ENCODE measurements around the gene DCP2. TPM values are rescaled to one million over a fixed set of nuclear protein-coding genes. Genes with fewer than 3 reads are reported as not detected.

Gene DCP2
- total RNA-seq, 4 donors from 2014 or later, result 9.8 to 30.9 (median 27.2) TPM

GRCh38 chr5:113052041-113052795 lies 75.6 kb downstream of the DCP2 start:
- ATAC-seq (no peak), DNase-seq (no peak)
- intact Hi-C loops (cut with DNase I; ENCODE audit: low total_unique reads), result no loop called here
- Histone ChIP-seq H3K36me3 (no peaks in the 10 kb centered on the region), H3K27ac (no peak overlapping the region), H3K4me1 (no peaks in the 10 kb centered on the region), H3K9me3 (no peaks in the 10 kb centered on the region), H3K4me3 (no peak overlapping the region), H3K27me3 (no peaks in the 10 kb centered on the region)
- in situ Hi-C loops (cut with MboI; ENCODE audit: low sequenced_read_pairs in 4 of 4), result no loop called here
- TF ChIP-seq CTCF (IDR thresholded peaks at IDR 0.05 in 4 of 5, conservative IDR thresholded peaks at IDR 0.05 in 1 of 5) (no peak), POLR2A (IDR thresholded peaks at IDR 0.05) (no peak)

GRCh38 chr5:113053511-113053995 lies 77.0 kb downstream of the DCP2 start:
- Histone ChIP-seq H3K27me3 (no peaks in the 10 kb centered on the region), H3K4me1 (no peaks in the 10 kb centered on the region), H3K9me3 (no peaks in the 10 kb centered on the region), H3K4me3 (no peak overlapping the region), H3K27ac (no peak overlapping the region), H3K36me3 (no peaks in the 10 kb centered on the region)
- TF ChIP-seq CTCF (IDR thresholded peaks at IDR 0.05 in 4 of 5, conservative IDR thresholded peaks at IDR 0.05 in 1 of 5) (no peak), POLR2A (IDR thresholded peaks at IDR 0.05) (no peak)
- ATAC-seq, result no peak
- in situ Hi-C loops (cut with MboI; ENCODE audit: low sequenced_read_pairs in 4 of 4), result no loop called here
- DNase-seq, result no peak
- intact Hi-C loops (cut with DNase I; ENCODE audit: low total_unique reads), result no loop called here

- Histone ChIP-seq H3K27me3 (no peaks in the 10 kb centered on the region), H3K4me3 (no peak overlapping the region), H3K36me3 (no peaks in the 10 kb centered on the region), H3K4me1 (no peaks in the 10 kb centered on the region), H3K27ac (no peak overlapping the region), H3K9me3 (no peaks in the 10 kb centered on the region)
- DNase-seq (no peak), ATAC-seq (no peak)
- in situ Hi-C loops (cut with MboI; ENCODE audit: low sequenced_read_pairs in 4 of 4) (no loop called here), intact Hi-C loops (cut with DNase I; ENCODE audit: low total_unique reads) (no loop called here)
- TF ChIP-seq POLR2A (IDR thresholded peaks at IDR 0.05) (no peak), CTCF (IDR thresholded peaks at IDR 0.05 in 4 of 5, conservative IDR thresholded peaks at IDR 0.05 in 1 of 5) (no peak)
Measured at GRCh38 chr5:113054899-113055298, 78.3 kb downstream of the DCP2 start.

- no peak for TF ChIP-seq POLR2A (IDR thresholded peaks at IDR 0.05)
- no peak for TF ChIP-seq CTCF (IDR thresholded peaks at IDR 0.05 in 4 of 5, conservative IDR thresholded peaks at IDR 0.05 in 1 of 5)
- no peaks in the 10 kb centered on the region for H3K9me3 ChIP-seq
- in situ Hi-C loops (cut with MboI; ENCODE audit: low sequenced_read_pairs in 4 of 4) (no loop called here), intact Hi-C loops (cut with DNase I; ENCODE audit: low total_unique reads) (no loop called here)
- H3K27ac ChIP-seq, result no peak overlapping the region
- H3K4me1 ChIP-seq, result no peaks in the 10 kb centered on the region
- DNase-seq (no peak), ATAC-seq (no peak)
- no peaks in the 10 kb centered on the region for H3K36me3 ChIP-seq
- no peaks in the 10 kb centered on the region for H3K27me3 ChIP-seq
- no peak overlapping the region for H3K4me3 ChIP-seq
Measured at GRCh38 chr5:113056988-113057387, 80.4 kb downstream of the DCP2 start.
